ENCODE results near the gene SUMF1.

Gene SUMF1

DNA sequence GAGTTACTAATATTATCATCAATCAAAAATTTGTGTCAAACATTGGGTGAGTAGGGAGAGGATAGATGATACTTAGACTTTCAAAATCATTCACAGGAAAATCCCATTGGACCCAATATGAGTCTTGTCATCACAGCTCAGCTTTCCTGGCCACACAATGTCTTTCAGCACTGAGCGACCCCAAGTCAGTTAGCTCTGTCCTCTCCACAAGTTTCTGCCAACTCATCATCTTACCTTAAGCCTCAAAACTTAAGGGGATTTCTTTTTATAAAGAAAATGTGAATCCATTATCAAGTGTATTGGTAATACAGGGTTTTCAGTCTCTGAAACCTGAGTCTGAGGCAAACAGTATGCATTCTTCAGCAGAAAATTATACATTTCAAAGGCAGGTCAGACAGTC is 55.8 kb downstream of the SUMF1 start:
- no peak for DNase-seq

- no peak for DNase-seq
Measured at GRCh38 chr3:4410606-4411005, 56.5 kb downstream of the SUMF1 start.

GRCh38 chr3:4409971-4410573 is 57.0 kb downstream of the SUMF1 start:
- DNase-seq, result no peak

DNA sequence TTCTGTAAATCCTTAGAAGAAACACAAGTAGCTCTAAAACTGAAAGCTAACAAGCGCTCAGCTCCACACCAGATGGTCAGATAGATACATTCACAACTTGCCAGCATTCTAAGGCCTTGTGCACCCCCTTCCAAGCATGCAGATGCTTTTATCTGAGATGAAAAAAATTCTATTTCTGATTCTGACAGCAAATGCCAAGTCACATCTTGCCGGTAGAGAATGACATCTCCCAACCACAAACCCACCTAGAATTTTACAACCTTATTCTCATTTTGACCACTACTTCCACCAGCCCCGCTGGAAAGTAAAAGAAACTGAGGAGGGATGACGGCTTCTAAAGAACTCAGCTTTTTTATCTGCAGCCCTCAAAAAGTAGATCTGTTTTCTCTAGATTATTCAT is 57.7 kb downstream of the SUMF1 start:
- DNase-seq, result no peak

GRCh38 chr3:4408958-4409357 is 58.1 kb downstream of the SUMF1 start:
- DNase-seq, result no peak

DNA sequence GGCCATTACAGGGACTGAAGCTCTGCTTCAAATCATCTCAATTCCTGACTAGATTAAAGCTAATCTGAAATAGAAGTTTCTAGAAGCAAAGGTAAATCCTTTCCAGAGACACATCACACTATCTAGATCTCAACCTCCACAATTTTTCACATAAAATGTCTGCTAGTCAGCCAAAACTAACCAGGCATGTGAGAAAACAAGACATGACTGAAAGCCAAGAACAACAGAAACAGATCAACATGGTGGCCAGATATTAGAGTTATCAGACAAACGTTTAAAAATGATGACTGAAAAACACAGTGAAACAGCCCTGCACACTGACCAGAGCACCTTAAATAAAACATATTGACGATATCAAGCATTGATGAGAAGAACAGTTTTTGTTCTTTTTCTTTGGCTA is 59.1 kb downstream of the SUMF1 start:
- DNase-seq, result no peak

GRCh38 chr3:4406746-4407568 is 60.1 kb downstream of the SUMF1 start:
- no peak for DNase-seq

DNA sequence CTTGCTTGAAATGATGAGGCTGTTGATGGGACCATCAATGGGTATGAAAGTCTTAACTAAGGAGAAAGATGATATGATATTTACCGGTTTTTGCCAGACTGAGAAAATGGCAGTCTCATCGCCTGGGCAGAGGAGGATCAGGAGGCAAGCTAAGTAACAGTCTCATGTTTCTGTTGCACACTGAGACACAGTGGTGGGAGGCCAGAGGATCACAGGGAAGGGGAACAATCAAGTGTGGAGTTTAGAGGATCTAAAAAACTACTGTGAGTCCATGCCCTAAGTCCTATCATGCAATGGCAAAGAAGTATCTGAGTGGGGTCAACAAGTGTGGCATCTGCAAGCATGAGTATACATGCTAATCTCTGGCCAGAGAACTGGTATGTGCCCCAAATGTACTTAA is 62.2 kb downstream of the SUMF1 start:
- DNase-seq, result no peak

DNA sequence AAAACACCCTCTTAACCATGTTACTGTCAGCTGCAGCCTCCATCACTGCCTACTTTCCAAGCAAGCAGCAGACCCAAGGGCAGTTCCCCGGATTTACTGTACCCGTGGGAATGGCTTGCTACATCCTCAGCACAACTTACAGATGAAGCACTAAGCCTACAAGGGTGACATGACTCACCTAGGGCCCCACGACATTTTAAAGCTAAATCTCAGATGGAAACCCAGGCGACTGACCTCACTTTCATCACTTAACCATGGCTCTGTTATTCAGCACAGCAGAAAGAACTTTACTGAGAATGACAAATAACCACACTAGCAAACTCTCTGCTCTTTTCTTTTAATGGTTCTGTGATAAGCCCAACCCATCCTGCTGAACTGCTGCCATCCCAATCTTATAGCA is 65.6 kb downstream of the SUMF1 start:
- no peak for DNase-seq

GRCh38 chr3:4399476-4399875 is 67.6 kb downstream of the SUMF1 start:
- no peak for DNase-seq

DNA sequence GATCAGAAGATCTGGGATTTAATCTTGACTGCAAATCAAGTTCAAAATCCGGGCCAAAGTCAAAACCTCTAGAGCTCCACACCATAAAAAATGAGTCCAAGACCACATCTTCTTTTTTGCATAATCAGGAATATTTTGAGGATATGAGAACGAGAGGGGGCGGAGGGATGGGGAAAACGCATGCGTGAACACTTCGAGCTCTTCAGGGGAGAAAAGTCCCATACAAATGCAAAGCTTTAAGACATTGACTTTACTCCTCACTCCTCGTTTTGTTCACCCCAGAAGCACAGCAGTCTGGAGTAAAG is 68.2 kb downstream of the SUMF1 start:
- no peak for DNase-seq

DNA sequence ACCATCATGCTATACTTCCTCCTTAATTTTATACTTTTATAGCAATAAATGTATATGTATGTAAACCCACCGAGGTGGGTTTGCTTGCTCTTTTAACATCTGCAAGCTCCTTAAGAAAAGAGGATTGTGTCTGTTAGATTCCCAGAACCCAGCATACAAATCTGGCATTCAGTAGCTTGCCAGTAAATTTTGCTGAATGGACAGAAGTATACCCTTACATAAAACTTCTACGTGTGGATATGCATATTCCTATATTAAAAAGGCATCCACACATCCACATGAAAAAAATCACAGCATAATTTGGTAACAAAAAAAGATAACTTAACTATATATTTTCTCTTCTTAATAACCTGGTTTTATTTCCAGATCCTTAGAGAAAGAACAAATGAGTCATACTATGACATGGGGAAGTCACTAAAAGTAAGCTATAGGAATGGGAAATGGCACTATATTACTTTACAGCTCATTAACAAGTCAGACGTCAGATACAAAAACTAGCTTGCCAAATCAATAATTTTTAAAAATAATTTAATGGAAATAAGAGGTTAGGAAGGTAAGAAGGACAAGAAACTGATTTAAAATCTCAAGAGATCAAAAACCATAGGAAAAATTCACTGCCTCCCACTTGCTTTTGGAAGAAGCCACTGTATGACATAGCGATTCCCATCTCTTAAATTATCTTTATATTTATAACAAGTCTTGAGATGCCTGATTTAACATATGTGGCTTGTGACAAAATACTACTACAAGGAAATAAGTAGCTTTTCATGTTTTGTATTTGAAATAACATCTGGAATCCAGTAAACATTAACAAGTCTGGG is 68.7 kb downstream of the SUMF1 start:
- DNase-seq, result no peak

DNA sequence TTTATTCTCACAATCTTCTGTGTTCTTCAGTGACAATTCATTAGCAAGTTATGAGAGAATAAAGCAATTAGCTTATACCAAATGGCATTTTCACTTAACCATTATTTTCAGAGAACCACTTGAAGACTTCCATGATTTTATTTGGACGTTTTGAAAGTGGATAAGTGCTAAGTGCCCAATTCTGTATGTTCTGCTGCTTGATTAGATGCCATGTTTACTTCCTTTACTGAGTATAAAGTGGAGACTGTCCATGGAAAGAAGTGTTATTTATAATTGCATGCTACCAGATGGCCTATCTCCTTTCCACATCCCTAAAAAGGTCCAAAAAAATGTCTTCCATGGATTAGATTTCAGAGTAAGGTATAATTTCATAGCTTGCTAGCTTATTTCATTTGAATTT is 69.6 kb downstream of the SUMF1 start:
- no peak for DNase-seq

GRCh38 chr3:4396542-4396941 is 70.5 kb downstream of the SUMF1 start:
- no peak for DNase-seq

- no peak for DNase-seq
Measured at GRCh38 chr3:4396006-4396405, 71.1 kb downstream of the SUMF1 start.

GRCh38 chr3:4395448-4395847 is 71.6 kb downstream of the SUMF1 start:
- no peak for DNase-seq

DNA sequence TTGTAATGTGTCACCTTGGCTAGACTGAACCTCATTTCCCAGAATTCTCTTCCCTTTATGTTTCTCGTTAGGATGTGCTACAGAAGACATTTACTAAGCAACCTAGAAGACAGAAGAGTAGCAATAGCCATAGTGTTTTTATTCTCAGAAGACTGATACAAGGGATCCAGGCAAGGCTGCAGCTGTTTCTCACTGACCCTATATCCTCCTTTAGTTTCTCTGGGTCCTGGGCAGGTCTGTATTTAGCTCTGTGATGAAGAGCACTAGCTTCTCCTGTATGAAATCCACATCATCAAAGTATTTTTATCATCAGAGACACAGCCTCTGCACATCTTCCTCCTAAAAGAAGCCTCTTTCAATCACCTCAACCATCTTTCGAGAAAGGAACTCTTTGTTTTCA is 72.5 kb downstream of the SUMF1 start:
- no peak for DNase-seq

- DNase-seq, result no peak
Measured at GRCh38 chr3:4394048-4394447, 73.0 kb downstream of the SUMF1 start.

DNA sequence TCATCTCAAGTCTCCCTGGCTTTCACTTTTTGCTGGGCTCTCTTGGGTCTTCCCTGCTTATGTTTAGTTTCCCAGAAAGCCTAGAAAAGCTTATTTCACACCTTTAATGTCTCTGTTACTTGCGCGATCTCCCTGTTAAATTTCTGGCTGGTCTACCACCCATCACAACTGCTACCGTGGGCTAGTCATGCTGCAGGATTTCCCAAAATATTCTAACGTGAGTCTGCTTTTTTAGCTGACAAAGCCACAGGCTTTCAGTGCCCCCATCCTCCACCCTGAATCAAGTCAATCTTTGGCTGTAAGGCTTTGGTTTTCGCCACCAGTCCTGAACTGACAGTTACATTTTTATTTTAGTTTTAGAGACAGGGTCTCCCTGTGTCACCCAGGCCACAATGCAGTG is 74.1 kb downstream of the SUMF1 start:
- DNase-seq, result no peak

DNA sequence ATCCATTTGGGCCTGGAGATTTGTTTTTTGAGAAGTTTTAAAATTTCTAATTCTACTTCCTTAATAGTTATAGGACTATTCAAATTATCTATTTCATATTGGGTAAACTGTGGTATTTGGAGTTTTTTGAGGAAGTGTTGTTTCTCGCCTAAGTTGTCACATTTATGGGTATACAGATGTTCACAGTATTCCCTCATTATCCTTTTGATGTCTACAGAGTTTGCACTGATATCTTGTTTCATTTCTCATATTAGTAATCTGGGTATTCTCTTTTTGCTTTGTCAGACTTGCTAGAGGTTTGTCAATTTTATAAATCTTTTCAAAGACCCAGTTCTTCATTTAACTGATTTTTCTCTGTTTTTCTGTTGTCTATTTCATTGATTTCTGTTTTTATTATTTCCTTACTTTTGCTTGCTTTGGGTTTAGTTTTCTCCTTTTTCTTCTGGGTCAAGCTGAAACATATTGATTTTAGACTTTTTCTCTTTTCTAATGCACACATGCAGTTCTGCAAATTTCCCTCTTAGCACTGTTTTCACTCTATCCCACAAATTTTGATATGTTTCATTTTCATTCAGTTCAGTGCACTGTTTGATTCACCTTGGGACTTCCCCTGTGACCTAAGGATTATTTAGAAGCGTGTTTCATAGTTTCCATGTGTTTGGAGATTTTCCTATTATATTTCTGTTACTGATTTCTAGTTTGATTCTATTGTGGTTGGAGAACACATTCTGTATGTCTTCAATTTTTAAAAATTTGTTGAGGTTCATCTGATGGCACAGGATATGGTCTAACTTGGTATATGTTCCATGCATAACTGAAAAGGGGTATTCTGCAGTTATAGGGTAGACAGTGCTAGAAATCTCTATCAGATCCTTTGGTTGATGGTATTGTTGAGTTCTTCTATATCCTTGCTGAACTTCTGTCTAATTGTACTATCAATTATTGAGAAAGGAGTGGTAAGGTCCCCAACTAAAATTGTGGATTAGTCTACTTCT is 79.6 kb downstream of the SUMF1 start:
- DNase-seq, result no peak

GRCh38 chr3:4385201-4385600 is 81.9 kb downstream of the SUMF1 start:
- DNase-seq, result no peak

GRCh38 chr3:4380013-4380412 is 87.1 kb downstream of the SUMF1 start:
- DNase-seq, result no peak

GRCh38 chr3:4376499-4376898 is 90.6 kb downstream of the SUMF1 start:
- DNase-seq, result no peak
